GM12874 (cell line): ENCODE results near the gene TNPO2.

ENCODE experiments used
- TF ChIP-seq, protein P1 (sequence below): IDR thresholded peaks from 2 replicates; pipeline ENCODE4 v1.5.1; 2011; ENCODE audit warnings: low read depth, mild to moderate bottlenecking, control low read depth, low read length, moderate library complexity; ENCODE audit not compliant: insufficient read depth

The TNPO2 gene

DNA sequence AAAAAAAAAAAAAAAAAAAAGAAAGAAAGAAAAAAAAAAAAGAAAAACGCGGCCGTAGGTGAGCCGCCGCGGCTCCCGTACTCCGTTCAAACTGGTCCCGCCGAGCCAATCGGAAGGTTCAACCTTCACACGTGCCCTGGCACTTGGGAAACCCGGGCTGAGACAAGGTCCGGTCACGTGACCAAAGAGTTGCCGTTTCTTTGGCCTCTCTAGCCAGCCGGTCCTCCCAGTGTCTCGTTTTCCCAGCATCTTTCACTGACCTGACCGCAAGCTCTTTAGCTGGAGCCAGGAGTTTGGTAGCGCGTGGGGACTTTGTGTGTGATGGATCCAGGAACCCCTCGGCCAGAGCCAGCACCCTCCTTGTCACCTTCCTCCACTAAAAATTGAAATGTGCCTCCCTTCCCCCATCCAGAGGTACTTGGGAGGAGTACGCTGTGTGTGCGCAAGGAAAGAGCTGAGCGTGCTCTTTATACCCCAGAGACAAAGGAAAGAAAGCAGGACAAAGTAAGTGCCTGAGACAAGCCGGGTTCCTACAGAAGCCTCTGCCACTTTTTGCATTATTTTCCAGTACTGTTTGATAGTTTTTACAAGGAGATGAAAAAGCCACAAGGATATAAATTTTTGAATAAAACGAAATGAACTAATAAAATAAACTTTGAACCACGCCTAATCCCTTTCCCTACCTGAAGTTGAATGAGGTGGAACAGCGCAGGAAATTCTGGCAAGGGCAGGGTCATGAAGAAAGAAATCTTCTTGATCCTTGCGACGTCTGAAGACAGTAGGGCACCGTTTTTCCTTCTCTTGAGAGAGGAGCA is 959 bp downstream of the TNPO2 start:
- TF ChIP-seq, protein P1, sequence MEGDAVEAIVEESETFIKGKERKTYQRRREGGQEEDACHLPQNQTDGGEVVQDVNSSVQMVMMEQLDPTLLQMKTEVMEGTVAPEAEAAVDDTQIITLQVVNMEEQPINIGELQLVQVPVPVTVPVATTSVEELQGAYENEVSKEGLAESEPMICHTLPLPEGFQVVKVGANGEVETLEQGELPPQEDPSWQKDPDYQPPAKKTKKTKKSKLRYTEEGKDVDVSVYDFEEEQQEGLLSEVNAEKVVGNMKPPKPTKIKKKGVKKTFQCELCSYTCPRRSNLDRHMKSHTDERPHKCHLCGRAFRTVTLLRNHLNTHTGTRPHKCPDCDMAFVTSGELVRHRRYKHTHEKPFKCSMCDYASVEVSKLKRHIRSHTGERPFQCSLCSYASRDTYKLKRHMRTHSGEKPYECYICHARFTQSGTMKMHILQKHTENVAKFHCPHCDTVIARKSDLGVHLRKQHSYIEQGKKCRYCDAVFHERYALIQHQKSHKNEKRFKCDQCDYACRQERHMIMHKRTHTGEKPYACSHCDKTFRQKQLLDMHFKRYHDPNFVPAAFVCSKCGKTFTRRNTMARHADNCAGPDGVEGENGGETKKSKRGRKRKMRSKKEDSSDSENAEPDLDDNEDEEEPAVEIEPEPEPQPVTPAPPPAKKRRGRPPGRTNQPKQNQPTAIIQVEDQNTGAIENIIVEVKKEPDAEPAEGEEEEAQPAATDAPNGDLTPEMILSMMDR: no peak

DNA sequence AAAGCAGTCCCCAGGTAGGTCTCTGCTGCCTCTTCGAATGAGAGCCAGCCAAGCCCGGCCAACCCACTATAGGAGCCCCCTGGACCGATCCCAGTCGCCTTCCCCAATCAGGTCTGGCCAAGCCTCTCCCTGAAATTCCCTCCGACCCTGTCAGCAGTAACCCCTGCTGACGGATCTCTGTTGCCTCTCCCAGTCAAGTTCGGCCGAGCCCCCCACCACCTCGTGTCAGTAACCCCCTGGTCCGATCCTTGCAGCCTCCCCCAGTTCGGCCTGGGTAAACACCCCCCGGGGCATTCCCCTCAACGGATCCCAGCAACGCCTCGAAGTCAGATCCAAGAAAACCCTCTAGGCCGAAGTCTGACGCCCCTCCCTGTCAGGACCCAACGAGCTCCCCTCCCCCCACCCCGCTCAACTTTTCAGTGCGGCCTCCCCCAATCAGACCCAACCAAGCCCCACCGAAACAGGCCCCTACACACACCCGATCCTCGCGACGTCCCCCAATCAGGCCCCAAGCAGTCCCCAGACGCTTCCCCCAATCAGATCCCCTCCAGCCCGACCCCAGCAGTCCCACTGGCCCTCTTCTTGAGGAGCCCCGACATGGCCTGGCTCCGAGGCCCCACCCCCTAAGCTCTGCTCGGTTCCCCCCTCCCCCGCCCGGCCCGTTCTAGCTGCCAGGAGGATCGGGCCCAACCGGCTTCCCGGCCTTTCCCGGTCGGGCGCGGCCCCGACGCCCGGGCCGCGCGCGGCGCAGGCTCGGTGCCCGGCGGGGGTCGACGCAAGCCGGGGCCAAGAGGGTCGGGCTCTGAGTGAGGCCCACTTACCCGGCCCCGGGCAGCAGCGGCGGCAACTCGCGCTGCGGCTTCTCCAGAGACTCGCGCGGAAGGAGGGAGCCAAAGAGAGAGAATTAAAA is 1.8 kb downstream of the TNPO2 start:
- TF ChIP-seq, protein P1: no peak

DNA sequence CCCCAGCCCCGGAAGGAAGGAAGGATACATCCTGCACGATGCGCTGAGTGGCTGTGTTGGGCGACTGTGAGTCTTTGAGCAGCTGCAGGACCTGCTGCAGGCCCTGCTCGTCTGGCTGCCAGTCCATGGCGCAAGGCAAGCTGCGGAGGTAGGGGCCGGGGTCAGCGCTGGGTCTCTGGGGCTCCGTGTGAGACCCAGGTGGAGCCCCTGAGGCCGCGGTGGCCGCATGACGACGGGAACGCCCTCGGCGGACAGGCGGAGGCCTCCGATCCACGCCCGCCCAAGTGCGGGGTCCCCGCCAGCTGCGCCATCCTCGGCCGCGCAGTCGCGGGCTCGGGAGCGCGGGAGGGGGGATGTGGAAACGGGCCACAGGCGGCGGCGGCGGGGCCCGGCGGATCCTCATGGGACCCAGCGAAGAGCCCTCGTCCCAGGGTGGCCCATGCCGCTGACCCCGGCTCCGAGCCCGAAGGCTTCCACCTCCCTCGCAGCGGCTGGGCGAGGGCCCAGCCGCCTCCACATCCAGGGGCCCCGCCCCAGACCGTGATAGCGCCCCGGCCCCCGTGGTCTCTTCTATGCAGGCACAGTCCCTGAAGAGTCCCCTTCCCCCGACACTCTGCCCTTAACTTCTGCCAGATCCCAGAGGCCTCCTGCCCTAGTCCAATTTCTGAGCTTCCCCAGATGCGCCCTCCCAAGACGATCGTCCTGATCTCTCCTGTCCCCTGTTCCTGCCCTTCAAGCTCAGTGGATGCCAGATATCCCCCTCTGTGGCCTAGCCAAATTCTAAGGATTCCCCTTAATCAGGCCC is 2.7 kb downstream of the TNPO2 start:
- TF ChIP-seq, protein P1: no peak

DNA sequence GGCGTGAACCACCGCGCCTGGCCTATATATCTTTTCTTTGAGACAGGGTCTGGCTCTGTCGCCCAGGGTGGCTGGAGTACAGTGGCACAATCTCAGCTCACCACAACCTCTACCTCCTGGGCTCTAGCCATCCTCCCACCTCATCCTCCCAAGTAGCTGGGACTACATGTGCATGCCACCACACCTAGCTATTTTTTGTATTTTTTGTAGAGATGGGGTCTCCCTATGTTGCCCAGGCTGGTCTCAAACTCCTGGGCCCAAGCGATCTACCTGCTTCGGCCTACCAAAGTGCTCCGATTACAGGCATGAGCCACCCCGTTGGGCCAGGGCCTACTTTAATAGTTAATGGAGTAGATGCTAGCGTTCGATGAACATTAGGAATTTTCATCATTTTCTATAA is 3.4 kb downstream of the TNPO2 start:
- TF ChIP-seq, protein P1: no peak

DNA sequence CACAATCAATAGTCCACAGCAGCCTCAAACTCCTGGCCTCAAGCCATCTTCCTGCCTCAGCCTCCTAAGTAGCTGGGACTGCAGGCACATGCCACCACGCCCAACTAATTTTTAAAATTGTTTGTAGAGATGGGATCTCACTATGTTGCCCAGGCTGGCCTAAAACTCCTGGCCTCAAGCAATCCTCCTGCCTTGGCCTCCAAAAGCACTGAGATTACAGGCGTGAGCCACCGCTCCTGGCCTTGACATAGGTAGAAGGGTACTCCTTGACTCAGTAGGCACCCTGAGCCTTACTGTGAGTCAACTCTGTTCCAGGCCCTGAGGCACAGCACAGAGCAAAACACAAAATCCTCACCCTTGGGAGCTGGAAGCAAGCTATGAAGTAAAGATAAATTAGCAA is 7.8 kb downstream of the TNPO2 start:
- TF ChIP-seq, protein P1: no peak

DNA sequence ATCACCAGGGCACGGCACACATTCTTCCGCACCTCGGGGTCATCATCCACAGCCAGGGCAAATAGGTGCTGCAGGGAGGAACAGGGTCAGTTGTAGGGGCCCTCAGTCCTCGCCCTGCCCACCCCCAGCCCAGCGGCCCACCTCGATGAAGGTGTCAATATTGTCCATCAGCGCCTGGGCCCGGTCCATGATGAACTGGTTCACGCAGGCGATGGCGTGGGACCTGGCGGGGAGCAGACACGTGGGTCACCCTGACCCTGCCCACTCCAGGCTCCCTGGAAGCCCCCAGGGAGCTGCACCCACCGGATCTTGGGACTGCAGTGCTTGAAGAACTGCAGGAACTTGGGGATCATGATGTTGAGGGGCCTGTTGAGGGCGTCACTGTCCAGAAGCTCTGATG is 8.6 kb downstream of the TNPO2 start:
- TF ChIP-seq, protein P1: no peak

DNA sequence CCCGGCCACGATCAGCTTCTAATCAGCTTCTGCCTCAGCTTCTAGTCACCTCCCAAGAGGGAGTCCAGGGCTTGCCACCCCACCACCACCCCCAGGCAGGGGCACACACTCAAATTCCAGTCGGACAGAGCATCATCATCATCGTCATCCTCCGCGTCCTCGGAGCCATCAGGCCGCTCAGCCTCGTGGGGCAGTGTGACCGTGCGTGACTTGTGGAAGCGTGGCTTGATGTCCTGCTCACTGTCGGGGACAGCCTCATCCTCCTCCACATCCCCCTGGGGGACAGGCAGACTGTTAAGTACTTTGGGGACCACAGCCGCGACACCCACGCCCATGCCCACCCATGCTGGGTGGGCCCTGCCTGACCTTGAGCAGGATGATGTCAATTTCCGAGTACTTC is 12.5 kb downstream of the TNPO2 start:
- TF ChIP-seq, protein P1: no peak
